Type B pancreatic cell (in vitro differentiated cells): Measurements from ENCODE around the gene PRLR. TPM values are rescaled to one million over a fixed set of nuclear protein-coding genes. Genes with fewer than 3 reads are reported as not detected.

Source experiments
- DNase-seq: peaks from one replicate; pipeline ENCODE4 v3.0.0; 2021; ENCODE audit warnings: mixed read lengths; ENCODE audit not compliant: unreplicated experiment; ENCODE audit errors: extremely low spot score
- H3K27ac Mint-ChIP-seq: 2 replicates; pipeline ENCODE4 v1.8.0; 2021; ENCODE audit warnings: mild to moderate bottlenecking, mixed read lengths
- H3K27me3 Mint-ChIP-seq: 2 replicates; pipeline ENCODE4 v1.8.0; 2021; ENCODE audit warnings: mixed read lengths
- H3K36me3 Mint-ChIP-seq: 2 replicates; pipeline ENCODE4 v1.8.0; 2021; ENCODE audit warnings: mixed read lengths
- H3K4me1 Mint-ChIP-seq: one replicate; pipeline ENCODE4 v1.8.0; 2021; ENCODE audit warnings: mixed read lengths; ENCODE audit not compliant: unreplicated experiment
- H3K4me3 Mint-ChIP-seq: 2 replicates; pipeline ENCODE4 v1.8.0; 2021; ENCODE audit warnings: mild to moderate bottlenecking, mixed read lengths
- H3K9me3 Mint-ChIP-seq: 2 replicates; pipeline ENCODE4 v1.8.0; 2021; ENCODE audit warnings: mixed read lengths
- CTCF ChIP-seq: fragments of 200-600 bp; sonication (generic); conservative IDR thresholded peaks from 2 replicates; pipeline ENCODE4 v1.5.0; 2021; ENCODE audit warnings: antibody characterized with exemption, mild to moderate bottlenecking
- long read RNA-seq: library from polyadenylated mRNA; unstranded; transcript quantifications from one replicate; pipeline ENCODE4 v2.0.0, GENCODE V29; 2020
- total RNA-seq: library from RNA; stranded (reverse); gene quantifications from 2 replicates; pipeline ENCODE4 v1.2.1, GENCODE V29; 2021; ENCODE audit warnings: low replicate concordance

The PRLR gene
- total RNA-seq, result 6.7 and 10.0 TPM in 2 replicates
- long read RNA-seq, full-length matches to known transcripts, result 5 of 11 reads
- long read RNA-seq, partial matches to known transcripts, result 0 of 11 reads
- long read RNA-seq, other reads (novel, unspliced or antisense), result 6 of 11 reads

GRCh38 chr5:35230038-35230611 lies at the start of gene PRLR:
TSS of gene PRLR (minus strand) at chr5:35230487. CDS start at chr5:35089620, 140,867 bp downstream.
- Mint-ChIP-seq H3K27me3 (peaks cover 8% of the 10 kb centered on the region), H3K27ac (peak within 1 kb of the TSS; percentile 81), H3K36me3 (no peaks in the 10 kb centered on the region), H3K4me3 (peak within 1 kb of the TSS; percentile 90), H3K4me1 (peaks cover 29% of the 10 kb centered on the region), H3K9me3 (no peaks in the 10 kb centered on the region)
- DNase-seq, result no peak
- peak; percentile 30 for TF ChIP-seq CTCF

GRCh38 chr5:35274839-35275509 lies 44.7 kb upstream of the PRLR start:
- H3K27ac Mint-ChIP-seq, result no peak overlapping the region

GRCh38 chr5:35269006-35269405 lies 38.7 kb upstream of the PRLR start:
- no peak for DNase-seq

More at GRCh38 chr5:35274839-35275509, 44.7 kb upstream of the PRLR start:
- Mint-ChIP-seq H3K9me3 (peaks cover 7% of the 10 kb centered on the region), H3K27me3 (no peaks in the 10 kb centered on the region), H3K4me3 (no peak overlapping the region), H3K4me1 (no peaks in the 10 kb centered on the region), H3K36me3 (no peaks in the 10 kb centered on the region)
- TF ChIP-seq CTCF, result no peak
- no peak for DNase-seq

GRCh38 chr5:35266276-35266675 lies 36.0 kb upstream of the PRLR start:
- no peaks in the 10 kb centered on the region for H3K4me1 Mint-ChIP-seq
- no peak overlapping the region for H3K4me3 Mint-ChIP-seq

More at GRCh38 chr5:35269006-35269405, 38.7 kb upstream of the PRLR start:
- no peaks in the 10 kb centered on the region for H3K27me3 Mint-ChIP-seq
- no peaks in the 10 kb centered on the region for H3K36me3 Mint-ChIP-seq
- no peak overlapping the region for H3K27ac Mint-ChIP-seq
- no peaks in the 10 kb centered on the region for H3K4me1 Mint-ChIP-seq
- H3K9me3 Mint-ChIP-seq, result no peaks in the 10 kb centered on the region
- no peak overlapping the region for H3K4me3 Mint-ChIP-seq
- no peak for TF ChIP-seq CTCF

GRCh38 chr5:35264509-35264908 lies 34.2 kb upstream of the PRLR start:
- H3K36me3 Mint-ChIP-seq, result no peaks in the 10 kb centered on the region
- TF ChIP-seq CTCF, result no peak
- no peak for DNase-seq
- H3K9me3 Mint-ChIP-seq, result no peaks in the 10 kb centered on the region
- no peaks in the 10 kb centered on the region for H3K4me1 Mint-ChIP-seq
- no peak overlapping the region for H3K27ac Mint-ChIP-seq
- H3K4me3 Mint-ChIP-seq, result no peak overlapping the region
- H3K27me3 Mint-ChIP-seq, result peaks cover 5% of the 10 kb centered on the region

More at GRCh38 chr5:35266276-35266675, 36.0 kb upstream of the PRLR start:
- DNase-seq, result no peak
- no peak for TF ChIP-seq CTCF
- H3K27ac Mint-ChIP-seq, result peak overlapping the region; percentile 72
- no peaks in the 10 kb centered on the region for H3K9me3 Mint-ChIP-seq
- no peaks in the 10 kb centered on the region for H3K27me3 Mint-ChIP-seq
- no peaks in the 10 kb centered on the region for H3K36me3 Mint-ChIP-seq
